HepG2 (cell line): ENCODE data around the gene PLXNB2. TPM values are rescaled to one million over a fixed set of nuclear protein-coding genes. Genes with fewer than 3 reads are reported as not detected.

ENCODE experiments used
- HNRNPL ChIP-seq: fragments of 200-400 bp; formaldehyde crosslinking; IDR thresholded peaks from 2 replicates; pipeline ENCODE4 v1.6.1; 2017; ENCODE audit warnings: mild to moderate bottlenecking, low read depth, low read length
- HOXA3 ChIP-seq: sonication (generic); formaldehyde crosslinking; IDR thresholded peaks from 2 replicates; pipeline ENCODE4 v1.5.0; 2020; ENCODE audit warnings: missing genetic modification reagents
- JDP2 ChIP-seq: sonication (generic); formaldehyde crosslinking; IDR thresholded peaks from 2 replicates; pipeline ENCODE4 v1.8.1; 2022; ENCODE audit warnings: missing genetic modification reagents, borderline replicate concordance
- MED8 ChIP-seq: sonication (generic); formaldehyde crosslinking; IDR thresholded peaks from 2 replicates; pipeline ENCODE4 v1.8.1; 2023; ENCODE audit warnings: mild to moderate bottlenecking, missing genetic modification reagents; ENCODE audit not compliant: insufficient replicate concordance
- NR2F6 ChIP-seq, 2 experiments: IDR thresholded peaks; 2 replicates each; pipeline ENCODE4 v1.6.1; 2016; ENCODE audit warnings: antibody characterized with exemption in 1 of 2, mild to moderate bottlenecking in 1 of 2
- PAWR ChIP-seq: sonication (generic); formaldehyde crosslinking; IDR thresholded peaks from 2 replicates; pipeline ENCODE4 v1.4.0; 2020; ENCODE audit warnings: missing genetic modification reagents, mild to moderate bottlenecking, borderline replicate concordance
- PRMT3 ChIP-seq: sonication (generic); formaldehyde crosslinking; IDR thresholded peaks from 2 replicates; pipeline ENCODE4 v1.8.1; 2022; ENCODE audit warnings: low read depth, mild to moderate bottlenecking, moderate library complexity, missing genetic modification reagents, borderline replicate concordance
- RXRB ChIP-seq: IDR thresholded peaks from 2 replicates; pipeline ENCODE4 v1.6.1; 2016; ENCODE audit warnings: borderline replicate concordance, missing genetic modification reagents, missing compliant biosample characterization
- SAP130 ChIP-seq: IDR thresholded peaks from 2 replicates; pipeline ENCODE4 v1.6.1; 2016; ENCODE audit warnings: low read depth
- ZFX ChIP-seq: sonication (generic); formaldehyde crosslinking; IDR thresholded peaks from 2 replicates; pipeline ENCODE4 v1.4.0; 2020; ENCODE audit warnings: mild to moderate bottlenecking, low read depth, missing genetic modification reagents, moderate library complexity
- ZNF296 ChIP-seq: sonication (generic); formaldehyde crosslinking; conservative IDR thresholded peaks from 2 replicates; pipeline ENCODE4 v1.5.0; 2020; ENCODE audit warnings: mild to moderate bottlenecking, missing genetic modification reagents
- ZNF768 ChIP-seq: sonication (generic); formaldehyde crosslinking; IDR thresholded peaks from 2 replicates; pipeline ENCODE4 v1.4.0; 2020; ENCODE audit warnings: missing genetic modification reagents
- ZNF775 ChIP-seq: sonication (generic); formaldehyde crosslinking; IDR thresholded peaks from 2 replicates; pipeline ENCODE4 v1.4.0; 2020; ENCODE audit warnings: missing genetic modification reagents, mild to moderate bottlenecking, moderate library complexity, borderline replicate concordance
- polyA plus RNA-seq, 8 experiments: library from polyadenylated mRNA; depleted of rRNA in 3 of 8; stranded (reverse) in 7 of 8; unstranded in 1 of 8; fragments of >200 nt; fragmentation: Illumina TruSeq in 4 of 8; extraction: Trizol in 4 of 8; gene quantifications; 2 replicates each; pipeline versions ENCODE4 v1.2.1 to v1.2.3, GENCODE V29; 2011 to 2016; ENCODE audit warnings: low read depth in 4 of 8, missing spikeins in 1 of 8, mixed read lengths in 1 of 8; ENCODE audit not compliant: insufficient read depth in 1 of 8
- total RNA-seq, 5 experiments: library from RNA; depleted of rRNA; stranded (reverse); fragments of >200 nt; fragmentation: Illumina TruSeq; extraction: Trizol; gene quantifications; 2 replicates each; pipeline ENCODE4 v1.2.3, GENCODE V29; 2016; ENCODE audit warnings: low read depth in 1 of 5
- TF ChIP-seq, protein P1 (sequence below): sonication (generic); formaldehyde crosslinking; IDR thresholded peaks from 2 replicates; pipeline ENCODE4 v1.4.0; 2020; ENCODE audit warnings: missing genetic modification reagents, mild to moderate bottlenecking, borderline replicate concordance
- TF ChIP-seq, protein P2 (sequence below): IDR thresholded peaks from 2 replicates; pipeline ENCODE4 v1.6.1; 2012; ENCODE audit warnings: inconsistent platforms
- TF ChIP-seq, protein P3 (sequence below): IDR thresholded peaks from 2 replicates; pipeline ENCODE4 v1.6.1; 2016; ENCODE audit warnings: low read depth
- TF ChIP-seq, protein P4 (sequence below): sonication (generic); formaldehyde crosslinking; IDR thresholded peaks from 2 replicates; pipeline ENCODE4 v1.4.0; 2020; ENCODE audit warnings: mild to moderate bottlenecking, missing genetic modification reagents
- TF ChIP-seq, protein P5 (sequence below): sonication (generic); formaldehyde crosslinking; IDR thresholded peaks from 2 replicates; pipeline ENCODE4 v1.9.0; 2022; ENCODE audit warnings: missing genetic modification reagents, mild to moderate bottlenecking, borderline replicate concordance
- TF ChIP-seq, protein P6 (sequence below): sonication (generic); formaldehyde crosslinking; IDR thresholded peaks from 2 replicates; pipeline ENCODE4 v1.9.0; 2021; ENCODE audit warnings: missing genetic modification reagents, mild to moderate bottlenecking, borderline replicate concordance

PLXNB2 gene
- total and polyA plus RNA-seq, 2 of the 13 experiments (the other 11 are each of a cell fraction or from before 2014, with no cell fraction given), result 32.6 to 68.9 TPM

DNA sequence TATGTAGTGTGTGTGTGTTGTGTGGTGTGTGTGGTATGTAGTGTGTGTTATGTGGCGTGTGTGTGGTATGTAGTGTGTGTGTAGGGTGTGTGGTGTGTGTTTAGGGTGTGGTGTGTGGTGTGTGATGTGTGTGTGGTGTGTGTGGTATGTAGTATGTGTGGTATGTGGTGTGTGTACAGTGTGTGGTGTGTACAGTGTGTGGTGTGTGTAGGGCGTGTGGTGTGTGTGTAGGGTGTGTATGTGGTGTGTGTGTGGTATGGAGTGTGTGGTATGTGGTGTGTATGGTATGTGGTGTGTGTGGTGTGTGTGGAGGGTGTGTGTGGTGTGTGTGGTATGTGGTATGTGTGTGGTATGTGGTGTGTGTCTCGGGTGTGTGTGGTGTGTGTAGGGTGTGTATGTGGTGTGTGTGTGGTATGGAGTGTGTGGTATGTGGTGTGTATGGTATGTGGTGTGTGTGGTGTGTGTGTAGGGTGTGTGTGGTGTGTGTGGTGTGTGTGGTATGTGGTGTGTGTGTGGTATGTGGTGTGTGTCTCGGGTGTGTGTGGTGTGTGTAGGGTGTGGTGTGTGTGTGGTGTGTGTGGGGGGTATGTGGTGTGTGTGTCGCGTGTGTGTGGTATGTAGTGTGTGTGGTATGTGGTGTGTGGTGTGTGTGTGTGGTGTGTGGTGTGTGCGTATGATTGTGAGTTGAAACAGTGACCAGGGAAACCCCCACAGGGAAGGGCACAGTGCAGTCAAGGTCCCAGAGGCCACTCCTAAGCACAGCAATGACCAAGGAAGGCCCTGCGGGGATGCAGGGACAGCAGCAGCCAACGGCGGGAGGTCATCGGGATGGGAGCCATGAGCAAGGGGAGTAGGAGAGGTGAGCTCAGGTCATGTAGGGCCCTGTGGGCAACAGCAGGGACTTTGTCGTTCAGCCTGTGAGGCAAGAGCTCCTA is 32.8 kb upstream of the PLXNB2 start (continued):
- TF ChIP-seq PAWR, result no peak
- TF ChIP-seq HNRNPL, result 0 out of 2 replicates have a peak, but pooled peaks have one; percentile 16
- TF ChIP-seq, protein P1, sequence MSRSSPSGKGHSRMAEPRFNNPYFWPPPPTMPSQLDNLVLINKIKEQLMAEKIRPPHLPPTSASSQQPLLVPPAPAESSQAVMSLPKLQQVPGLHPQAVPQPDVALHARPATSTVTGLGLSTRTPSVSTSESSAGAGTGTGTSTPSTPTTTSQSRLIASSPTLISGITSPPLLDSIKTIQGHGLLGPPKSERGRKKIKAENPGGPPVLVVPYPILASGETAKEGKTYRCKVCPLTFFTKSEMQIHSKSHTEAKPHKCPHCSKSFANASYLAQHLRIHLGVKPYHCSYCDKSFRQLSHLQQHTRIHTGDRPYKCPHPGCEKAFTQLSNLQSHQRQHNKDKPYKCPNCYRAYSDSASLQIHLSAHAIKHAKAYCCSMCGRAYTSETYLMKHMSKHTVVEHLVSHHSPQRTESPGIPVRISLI (CRISPR knock-in tag), result no peak
- TF ChIP-seq, protein P2, sequence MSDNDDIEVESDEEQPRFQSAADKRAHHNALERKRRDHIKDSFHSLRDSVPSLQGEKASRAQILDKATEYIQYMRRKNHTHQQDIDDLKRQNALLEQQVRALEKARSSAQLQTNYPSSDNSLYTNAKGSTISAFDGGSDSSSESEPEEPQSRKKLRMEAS, result peak; percentile 16; the same call in 1 of the 2 replicates
- TF ChIP-seq, protein P3, sequence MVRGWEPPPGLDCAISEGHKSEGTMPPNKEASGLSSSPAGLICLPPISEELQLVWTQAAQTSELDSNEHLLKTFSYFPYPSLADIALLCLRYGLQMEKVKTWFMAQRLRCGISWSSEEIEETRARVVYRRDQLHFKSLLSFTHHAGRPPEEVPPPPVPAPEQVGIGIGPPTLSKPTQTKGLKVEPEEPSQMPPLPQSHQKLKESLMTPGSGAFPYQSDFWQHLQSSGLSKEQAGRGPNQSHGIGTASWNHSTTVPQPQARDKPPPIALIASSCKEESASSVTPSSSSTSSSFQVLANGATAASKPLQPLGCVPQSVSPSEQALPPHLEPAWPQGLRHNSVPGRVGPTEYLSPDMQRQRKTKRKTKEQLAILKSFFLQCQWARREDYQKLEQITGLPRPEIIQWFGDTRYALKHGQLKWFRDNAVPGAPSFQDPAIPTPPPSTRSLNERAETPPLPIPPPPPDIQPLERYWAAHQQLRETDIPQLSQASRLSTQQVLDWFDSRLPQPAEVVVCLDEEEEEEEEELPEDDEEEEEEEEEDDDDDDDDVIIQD (CRISPR knock-in tag), result no peak
- TF ChIP-seq, protein P4, sequence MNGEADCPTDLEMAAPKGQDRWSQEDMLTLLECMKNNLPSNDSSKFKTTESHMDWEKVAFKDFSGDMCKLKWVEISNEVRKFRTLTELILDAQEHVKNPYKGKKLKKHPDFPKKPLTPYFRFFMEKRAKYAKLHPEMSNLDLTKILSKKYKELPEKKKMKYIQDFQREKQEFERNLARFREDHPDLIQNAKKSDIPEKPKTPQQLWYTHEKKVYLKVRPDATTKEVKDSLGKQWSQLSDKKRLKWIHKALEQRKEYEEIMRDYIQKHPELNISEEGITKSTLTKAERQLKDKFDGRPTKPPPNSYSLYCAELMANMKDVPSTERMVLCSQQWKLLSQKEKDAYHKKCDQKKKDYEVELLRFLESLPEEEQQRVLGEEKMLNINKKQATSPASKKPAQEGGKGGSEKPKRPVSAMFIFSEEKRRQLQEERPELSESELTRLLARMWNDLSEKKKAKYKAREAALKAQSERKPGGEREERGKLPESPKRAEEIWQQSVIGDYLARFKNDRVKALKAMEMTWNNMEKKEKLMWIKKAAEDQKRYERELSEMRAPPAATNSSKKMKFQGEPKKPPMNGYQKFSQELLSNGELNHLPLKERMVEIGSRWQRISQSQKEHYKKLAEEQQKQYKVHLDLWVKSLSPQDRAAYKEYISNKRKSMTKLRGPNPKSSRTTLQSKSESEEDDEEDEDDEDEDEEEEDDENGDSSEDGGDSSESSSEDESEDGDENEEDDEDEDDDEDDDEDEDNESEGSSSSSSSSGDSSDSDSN (CRISPR knock-in tag), result peak; percentile 58; the same call in 1 of the 2 replicates
- TF ChIP-seq, protein P5, sequence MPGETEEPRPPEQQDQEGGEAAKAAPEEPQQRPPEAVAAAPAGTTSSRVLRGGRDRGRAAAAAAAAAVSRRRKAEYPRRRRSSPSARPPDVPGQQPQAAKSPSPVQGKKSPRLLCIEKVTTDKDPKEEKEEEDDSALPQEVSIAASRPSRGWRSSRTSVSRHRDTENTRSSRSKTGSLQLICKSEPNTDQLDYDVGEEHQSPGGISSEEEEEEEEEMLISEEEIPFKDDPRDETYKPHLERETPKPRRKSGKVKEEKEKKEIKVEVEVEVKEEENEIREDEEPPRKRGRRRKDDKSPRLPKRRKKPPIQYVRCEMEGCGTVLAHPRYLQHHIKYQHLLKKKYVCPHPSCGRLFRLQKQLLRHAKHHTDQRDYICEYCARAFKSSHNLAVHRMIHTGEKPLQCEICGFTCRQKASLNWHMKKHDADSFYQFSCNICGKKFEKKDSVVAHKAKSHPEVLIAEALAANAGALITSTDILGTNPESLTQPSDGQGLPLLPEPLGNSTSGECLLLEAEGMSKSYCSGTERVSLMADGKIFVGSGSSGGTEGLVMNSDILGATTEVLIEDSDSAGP (CRISPR knock-in tag), result 0 out of 2 replicates have a peak, but pooled peaks have one; percentile 37
- peak; percentile 87 for TF ChIP-seq RXRB
- TF ChIP-seq ZFX (CRISPR knock-in tag), result peak; percentile 49
- TF ChIP-seq SAP130 (CRISPR knock-in tag), result peak; percentile 25; the same call in 1 of the 2 replicates
- TF ChIP-seq ZNF296 (CRISPR knock-in tag), result no peak
- TF ChIP-seq HOXA3 (CRISPR knock-in tag), result peak; percentile 50; the same call in 1 of the 2 replicates
- no peak for TF ChIP-seq MED8 (CRISPR knock-in tag)
- TF ChIP-seq, protein P6, sequence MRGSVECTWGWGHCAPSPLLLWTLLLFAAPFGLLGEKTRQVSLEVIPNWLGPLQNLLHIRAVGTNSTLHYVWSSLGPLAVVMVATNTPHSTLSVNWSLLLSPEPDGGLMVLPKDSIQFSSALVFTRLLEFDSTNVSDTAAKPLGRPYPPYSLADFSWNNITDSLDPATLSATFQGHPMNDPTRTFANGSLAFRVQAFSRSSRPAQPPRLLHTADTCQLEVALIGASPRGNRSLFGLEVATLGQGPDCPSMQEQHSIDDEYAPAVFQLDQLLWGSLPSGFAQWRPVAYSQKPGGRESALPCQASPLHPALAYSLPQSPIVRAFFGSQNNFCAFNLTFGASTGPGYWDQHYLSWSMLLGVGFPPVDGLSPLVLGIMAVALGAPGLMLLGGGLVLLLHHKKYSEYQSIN (CRISPR knock-in tag), result no peak
- 0 out of 2 replicates have a peak, but pooled peaks have one; percentile 18 for TF ChIP-seq NR2F6 (IDR thresholded peaks at IDR 0.05)
- peak; percentile 49; the same call in 1 of the 2 replicates for TF ChIP-seq NR2F6 (CRISPR knock-in tag; IDR thresholded peaks at IDR 0.05)
- no peak for TF ChIP-seq ZNF775
- no peak for TF ChIP-seq JDP2
- peak; percentile 78; the same call in 1 of the 2 replicates for TF ChIP-seq ZNF768 (CRISPR knock-in tag)
- no peak for TF ChIP-seq PRMT3 (CRISPR knock-in tag)
